GM19351 (cell line): ENCODE data around the gene UCN2.
"Not testable (repeated sequence)": the region's sequence is repeated elsewhere in the genome, so short reads cannot be mapped to it uniquely, and the experiment has no call there.

Experiments
- ATAC-seq: cut with Tn5 transposase; IDR thresholded peaks from one replicate; pipeline ENCODE4 v1.9.1; 2021; ENCODE audit warnings: mild to moderate bottlenecking, moderate library complexity; ENCODE audit not compliant: unreplicated experiment

The UCN2 gene

DNA sequence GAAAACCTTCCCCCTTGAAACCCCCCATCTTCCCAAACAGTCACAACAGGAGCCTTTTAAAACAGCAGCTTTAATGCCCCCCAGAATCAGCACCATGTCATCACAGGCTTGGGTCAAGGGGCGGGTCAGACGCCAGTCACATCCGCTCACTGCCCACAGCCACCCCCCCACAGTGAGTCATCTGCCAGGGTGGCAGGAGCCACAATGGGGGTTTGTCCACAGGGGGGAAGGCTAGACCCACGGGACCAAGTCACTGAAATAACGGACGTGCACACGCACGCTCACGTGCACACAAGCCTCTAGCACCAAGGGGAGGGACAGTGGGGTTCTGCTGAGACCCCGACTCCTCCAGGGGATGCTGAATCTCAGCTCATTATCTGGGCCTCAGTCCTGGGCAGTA is 441 bp upstream of the UCN2 start:
- no peak for ATAC-seq

DNA sequence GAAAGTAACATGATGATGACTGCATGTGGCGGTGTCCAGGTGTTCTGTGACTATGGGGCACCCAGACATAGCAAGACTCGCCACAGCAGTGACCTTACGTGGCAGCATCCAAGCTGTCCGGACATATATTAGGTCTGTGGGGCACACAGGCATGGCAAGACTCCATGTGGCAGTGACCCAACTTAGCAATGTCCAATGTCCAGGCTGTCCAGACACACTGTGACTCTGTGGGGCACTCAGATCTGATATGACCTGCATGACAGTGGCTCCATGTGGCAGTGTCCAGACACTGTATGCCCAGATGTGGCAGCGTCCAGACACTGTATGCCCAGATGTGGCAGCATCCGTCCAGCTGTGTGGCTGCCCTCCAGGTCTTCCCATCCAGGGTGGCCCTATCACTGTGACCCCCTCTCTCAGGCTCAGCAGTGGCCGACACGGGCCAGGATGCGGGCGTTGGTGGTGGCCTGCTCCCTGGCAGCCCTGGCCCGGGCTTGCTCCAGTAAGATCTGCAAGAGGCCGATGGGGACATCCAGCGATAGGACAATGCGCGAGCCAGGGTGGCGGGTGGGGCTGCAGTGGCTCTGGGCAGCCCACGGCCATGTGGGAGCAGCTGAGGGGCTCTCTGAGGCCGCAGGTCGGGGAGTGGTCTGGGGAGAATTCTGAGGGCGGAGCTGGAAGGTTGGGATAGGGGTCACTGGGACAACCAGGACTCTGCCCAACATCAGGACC is 1.1 kb downstream of the UCN2 start:
- ATAC-seq: no peak

DNA sequence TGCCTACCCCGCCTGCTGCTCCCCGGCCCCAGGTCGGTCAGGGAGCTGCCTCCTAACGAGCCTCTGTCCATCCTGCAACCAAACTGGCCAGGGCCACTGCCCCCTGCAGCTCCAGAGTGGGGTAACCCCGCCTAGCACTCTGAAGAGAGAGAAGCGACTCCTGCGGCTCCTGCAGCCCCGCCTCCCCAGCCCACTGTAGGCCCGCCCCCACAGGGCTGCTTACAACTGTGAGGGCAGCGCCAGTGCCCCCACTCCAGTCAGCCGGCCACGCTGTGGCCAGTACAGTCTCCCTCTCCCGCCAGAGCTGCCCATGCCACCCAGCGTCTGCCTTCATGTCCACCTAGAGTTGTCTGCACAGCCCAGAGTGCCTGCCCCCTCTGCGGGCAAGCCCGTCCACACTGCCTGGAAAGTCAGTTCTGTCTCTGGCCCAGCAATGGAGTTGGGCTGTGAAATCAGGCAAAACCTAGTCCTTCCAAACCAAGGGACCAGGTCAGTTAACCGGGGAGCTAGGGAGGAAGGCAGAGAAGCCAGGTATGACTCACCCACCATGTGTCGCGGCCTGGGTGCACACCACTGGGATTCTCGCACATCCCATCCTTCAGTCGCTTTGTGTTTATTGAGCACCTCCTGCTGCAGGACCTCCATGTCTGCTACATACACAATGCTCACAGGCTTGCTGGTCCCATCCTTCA is 2.4 kb downstream of the UCN2 start:
- ATAC-seq: no peak

DNA sequence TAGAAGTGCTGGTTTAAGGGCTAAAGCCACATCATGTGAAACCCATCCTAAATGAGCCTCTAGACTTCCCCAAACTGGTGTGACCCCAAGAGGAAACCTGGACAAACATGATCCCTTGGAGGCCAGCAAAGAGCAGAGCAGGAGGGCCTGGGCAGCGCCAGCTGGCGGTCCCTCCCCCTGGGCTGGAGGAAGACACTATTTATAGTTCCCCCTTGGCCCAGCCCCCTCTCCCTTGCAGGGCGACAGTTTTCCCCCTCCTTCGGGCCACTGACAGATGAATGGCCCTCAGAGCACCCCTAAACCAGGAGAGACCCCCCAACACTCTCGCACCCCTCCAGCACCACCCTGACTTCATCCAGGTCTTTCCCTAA is 2.9 kb downstream of the UCN2 start:
- ATAC-seq: no peak

DNA sequence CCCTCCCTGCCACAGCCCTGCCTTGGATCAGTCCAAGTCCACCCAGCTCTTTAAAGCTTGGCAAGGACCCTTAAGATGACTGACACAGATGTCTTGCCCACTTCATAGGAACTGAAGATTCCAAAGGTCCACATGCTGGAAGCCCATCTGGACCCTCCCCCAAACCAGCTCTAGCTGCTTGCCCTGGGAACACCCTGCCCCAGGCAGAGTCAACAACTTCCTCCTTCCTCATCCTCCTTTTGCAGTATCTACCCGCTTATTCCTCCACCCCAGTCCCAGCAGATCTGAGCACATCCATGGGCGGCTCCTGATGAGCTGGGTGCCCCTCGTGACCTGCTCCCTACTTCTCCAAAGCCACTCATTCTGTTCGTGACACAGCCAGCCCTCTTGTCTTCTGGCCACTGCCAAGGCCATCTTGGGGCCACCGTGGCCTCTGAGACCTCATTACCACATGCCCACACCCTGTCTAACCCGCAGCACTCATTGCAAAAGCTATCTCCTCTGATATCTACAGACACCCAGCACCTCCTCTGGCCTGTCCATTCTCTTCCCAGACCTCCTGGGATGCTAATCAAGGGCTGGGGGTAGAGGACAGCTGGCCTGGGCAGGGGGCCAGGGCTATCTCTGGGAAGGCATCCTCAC is 5.0 kb downstream of the UCN2 start:
- ATAC-seq: no peak

DNA sequence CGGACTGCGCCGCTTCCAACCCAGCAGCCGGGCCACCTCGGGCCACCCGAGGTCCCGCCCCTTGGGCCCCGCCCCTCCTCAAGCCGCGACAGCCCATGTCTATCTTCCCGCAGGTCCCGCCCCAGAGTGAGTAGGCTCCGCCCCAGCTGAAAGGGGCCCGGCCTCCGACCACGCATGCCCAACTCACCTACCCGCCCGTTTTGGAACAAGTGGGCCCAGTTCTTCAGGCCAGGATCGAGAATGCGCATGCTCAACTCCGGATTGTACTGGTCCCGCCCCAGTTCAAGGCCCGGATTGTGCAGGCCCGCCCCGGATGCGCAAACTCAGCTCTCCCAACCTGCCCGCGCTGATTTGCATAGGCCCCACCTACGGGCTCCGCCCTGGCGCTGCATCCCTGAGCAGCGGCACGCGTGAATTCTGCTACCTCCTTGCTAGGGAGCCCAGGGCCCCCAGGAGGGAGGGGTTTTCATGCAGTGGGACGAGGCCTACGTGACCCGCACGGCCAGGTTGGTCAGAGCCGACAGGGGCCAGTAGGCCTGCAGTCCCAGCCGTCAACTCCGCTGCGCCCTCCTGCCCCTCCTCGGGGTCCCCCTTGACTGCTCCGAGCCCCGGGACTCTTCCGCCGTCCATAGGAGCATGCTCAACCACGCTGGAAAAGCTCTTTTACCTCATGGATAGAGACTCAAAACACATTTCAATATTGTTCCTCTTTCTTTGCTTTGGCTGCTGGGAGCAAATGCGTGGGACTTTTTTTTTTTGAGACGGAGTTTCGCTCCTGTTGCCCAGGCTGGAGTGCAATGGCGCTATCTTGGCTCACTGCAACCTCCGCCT is 6.6 kb downstream of the UCN2 start, which contains the start of gene PFKFB4:
PFKFB4 (minus strand) TSS at position 8 of the 831 bp plus-strand sequence. CDS start 26 bp downstream, outside the sequence.
- peak; percentile 87 for ATAC-seq

DNA sequence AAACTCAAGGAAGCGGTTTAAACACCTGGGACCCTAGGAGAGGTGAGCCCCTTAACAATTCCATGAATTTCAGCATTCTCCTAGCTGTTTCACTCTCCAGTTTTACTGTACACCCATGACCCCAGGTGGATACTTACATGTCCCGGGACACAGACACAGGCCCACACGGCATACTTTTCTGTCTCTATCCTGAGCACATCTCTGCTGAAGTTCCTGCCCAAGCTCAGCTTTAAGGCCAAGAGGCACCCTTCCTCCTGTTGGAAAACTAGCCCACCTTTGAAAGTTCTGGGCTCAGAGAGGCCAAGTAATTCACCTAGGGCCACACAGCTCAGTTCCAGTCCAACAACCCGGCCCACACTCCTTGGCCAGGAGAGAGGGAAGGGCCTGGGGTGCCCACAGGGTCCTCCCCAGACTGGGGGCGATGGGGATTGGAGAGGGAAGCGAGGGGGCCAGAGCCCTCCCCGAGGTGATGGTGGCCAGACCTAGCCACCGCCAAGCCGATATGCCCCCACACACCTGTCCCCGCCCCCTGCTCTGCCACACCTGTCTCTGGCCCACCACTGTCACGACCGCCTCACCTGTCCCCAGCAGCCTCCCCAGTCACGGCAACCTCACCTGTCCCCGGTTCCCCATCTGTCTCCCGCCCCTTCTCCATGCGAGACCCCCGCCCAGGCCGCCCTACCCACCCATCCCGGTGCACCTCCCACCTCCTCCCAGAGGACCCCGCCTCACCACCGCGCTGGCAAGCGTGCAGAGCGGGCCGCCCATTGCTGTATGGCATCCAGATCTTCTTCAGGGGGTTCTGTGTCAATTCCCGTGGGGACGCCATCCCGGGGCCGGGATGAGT is 7.4 kb downstream of the UCN2 start:
- ATAC-seq: no peak

DNA sequence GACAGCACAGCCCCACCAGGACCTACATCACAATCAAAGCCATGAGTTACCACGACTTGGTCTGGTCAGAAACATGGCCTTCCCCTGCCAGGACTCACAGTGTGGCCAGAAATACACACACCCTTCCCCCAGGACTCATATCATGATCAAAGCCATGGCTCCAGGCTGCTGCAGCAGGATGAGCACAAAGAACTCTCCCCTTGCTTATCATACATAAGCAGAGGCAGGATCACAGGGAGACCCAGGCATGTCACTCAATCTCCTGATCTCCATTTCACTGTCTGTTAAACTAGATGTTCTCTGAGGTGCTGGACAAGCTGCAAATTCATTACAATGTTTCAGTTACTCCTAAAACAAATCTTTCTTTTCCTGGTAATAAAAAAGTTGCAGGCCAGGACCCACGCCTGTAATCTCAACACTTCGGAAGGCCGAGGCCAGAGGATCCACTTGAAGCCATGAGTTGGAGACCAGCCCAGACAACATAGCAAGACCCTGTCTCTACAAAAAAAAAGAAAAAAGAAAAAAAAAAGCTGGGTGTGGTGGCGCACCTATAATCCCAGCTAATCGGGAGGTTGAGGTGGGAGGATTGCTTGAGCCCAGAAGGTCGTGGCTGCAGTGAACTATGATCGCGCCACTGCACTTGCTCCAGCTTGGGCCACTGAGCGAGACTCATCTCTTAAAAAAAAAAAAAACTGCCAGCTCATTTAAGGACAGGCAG is 8.2 kb downstream of the UCN2 start:
- ATAC-seq: no peak

DNA sequence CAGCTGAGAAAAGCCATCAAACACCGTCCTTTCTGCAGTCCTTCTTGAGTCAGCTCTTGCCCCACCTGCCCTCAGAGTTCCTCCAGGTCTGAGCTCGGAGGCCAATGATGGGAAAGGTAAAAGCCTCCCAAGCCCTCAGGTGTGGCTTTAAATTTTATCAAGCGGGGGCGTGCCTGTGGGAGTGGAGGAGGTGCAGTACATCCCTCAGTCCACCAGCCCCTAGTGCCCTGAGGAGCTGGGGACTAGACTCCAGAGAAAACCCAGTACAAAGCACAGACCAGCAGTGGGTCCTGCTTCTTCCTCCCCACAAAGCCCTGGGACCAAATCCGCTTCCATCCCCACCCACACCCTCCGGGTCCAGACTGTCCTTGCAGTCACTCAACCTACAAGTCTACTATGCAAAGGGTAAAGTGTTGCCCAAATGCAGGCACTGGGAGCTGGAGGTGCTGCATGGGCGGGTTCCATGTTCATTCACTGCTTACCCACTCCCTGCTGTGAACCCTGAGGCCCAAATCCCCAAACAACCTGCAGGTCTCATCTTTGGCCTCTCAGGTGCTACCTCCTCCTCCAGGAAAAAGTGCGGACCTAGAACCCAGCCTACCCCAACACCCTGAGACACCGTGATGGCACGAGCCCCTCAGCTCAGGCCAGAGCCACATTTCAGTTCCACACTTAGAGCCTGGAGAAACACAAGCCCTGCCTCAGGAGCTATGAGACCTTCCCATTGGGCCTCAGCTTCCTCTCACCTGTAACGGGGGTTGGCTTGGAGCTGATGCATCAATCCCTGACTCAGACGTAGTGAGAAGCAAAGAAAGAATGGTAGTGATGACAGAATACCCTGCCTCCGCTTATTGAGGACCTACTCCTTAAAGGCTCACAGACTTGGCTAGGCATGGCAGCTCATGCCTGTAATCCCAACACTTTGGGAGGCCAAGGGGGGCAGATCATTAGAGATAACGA is 9.4 kb downstream of the UCN2 start:
- ATAC-seq: no peak

DNA sequence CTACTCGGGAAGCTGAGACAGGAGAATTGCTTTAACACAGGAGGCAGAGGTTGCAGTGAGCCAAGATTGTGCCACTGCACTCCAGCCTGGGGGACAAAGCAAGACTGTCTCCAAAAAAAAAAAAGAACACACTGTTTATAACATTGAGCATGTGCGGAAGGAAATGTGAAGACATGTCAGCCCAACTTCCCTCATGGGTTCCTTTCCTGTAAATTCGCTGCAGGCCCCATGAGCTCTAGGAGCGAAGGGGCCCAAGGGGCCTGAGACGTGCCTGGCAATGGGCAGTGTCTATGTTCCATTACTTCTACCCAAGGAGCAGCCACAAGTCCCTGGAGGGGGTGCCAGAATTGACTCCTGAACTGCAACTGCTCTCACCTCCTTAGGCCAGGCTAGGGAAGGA is 10.2 kb downstream of the UCN2 start:
- ATAC-seq: no peak

DNA sequence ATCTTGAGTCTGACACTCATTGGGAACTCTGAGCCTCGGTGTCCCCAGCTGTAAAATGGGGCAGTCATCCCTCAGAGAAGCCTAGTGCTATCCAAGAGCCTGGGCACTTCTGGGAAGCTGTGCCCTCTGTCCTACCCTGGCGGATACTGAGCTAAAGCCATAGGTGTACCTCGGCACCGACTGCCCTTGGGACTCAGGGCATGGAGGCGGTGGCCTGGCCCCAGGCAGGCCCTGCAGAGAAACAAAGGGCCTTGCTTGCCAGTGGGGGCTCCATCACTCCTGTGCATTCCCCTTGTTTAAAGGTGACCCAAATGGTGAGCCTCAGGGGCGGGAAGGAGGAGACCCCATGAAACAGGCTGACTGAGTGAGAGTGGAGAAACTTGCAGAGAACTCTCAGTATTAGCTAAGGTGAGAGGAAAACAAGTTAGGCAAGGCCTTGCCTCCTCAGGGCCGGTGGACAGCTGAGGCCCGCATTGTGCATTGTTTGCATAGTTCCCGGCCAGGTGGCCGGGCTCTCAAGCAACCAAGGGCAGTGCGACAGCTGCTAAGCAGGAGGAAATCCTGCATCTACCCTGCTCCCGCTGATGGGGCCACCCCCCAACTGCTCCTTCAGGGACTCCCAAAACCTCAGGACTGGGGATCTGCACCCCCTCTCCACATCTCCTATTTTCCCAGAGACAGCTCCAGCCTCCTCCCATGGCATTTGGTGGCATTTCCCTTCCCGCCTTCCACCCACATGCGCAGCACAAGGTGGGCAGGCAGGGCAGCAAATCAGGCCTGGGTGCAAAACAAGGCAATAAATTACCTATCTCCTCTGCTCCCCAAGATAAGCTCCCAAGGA is 11.2 kb downstream of the UCN2 start:
- no peak for ATAC-seq

DNA sequence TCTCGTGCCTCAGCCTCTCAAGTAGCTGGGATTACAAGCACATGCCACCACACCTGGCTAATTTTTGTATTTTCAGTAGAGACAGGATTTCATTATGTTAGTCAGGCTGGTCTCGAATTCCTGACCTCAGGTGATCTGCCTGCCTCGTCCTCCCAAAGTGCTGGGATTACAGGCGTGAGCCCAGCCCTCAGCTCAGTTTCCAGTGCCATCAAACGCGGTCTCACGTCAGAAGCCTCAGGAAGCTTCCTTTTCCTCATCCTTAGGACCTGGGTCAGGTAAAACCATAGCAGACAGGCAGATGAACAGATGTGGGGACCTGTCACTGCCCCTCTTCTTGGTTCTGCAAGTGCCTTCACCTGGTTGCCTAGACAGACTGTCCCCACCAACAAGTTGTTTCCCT is 11.9 kb downstream of the UCN2 start:
- ATAC-seq: not testable (repeated sequence)

DNA sequence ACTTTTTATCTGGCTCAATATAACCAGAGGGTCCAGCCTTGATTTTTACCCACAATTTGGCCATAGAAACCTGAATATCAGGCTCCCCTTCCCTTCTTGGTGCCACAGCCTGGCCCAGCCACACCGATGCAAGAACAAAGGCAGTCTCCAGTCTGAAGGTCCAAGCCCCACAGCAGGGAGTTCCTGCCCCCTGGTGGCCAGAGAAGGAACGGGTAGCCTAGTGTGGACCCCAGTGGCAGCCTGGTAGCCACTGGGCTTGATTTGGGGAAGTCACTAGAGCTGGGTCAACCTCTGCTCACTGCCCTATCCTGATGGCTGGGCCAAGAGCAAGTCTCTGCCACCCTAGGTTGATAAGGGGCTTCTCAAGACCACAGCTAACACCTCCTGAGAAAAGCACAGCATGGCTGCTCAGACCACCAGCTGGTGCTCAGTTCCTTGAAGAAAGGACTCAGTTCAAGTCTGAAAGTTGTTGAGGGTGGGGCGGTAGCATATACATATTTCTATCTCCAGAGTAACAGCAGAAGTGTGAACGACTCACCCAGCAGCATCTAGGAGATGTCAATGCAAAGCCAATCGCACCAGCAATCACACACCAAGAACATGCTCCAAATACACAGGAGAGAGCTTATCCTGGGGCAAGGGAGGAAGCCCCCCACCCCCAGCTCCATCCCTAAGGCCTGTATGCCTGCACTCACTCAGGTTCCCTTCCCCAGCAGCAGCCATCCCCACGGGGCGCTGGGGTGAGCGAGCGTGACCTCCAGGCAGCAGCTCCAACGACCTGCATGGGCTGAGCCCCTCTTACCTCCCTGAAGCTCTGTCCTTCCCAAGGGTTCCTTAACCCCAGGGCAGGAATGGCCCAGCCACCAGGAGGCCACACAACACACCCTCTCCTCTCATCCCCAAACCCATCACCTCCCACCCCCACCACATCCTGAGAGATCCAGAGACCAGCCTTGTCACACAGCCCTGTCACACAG is 14.6 kb downstream of the UCN2 start:
- no peak for ATAC-seq

DNA sequence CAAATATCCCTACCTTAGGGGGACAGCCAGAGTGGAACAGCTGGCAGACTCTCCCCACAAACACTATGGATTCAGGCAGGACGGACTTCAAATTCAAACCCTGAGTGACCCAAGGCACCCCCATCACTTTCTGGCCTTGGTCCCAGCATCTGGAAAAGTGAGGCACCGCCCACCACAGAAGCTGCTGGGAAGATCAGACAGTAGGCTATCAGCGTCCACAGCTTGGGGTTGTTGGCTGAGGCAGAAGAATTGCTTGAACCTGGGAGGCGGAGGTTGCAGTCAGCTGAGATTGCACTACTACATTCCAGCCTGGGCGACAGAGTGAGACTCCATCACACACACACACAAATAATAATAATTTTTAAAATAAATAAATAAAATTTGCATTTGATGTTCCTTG is 15.5 kb downstream of the UCN2 start:
- no peak for ATAC-seq

DNA sequence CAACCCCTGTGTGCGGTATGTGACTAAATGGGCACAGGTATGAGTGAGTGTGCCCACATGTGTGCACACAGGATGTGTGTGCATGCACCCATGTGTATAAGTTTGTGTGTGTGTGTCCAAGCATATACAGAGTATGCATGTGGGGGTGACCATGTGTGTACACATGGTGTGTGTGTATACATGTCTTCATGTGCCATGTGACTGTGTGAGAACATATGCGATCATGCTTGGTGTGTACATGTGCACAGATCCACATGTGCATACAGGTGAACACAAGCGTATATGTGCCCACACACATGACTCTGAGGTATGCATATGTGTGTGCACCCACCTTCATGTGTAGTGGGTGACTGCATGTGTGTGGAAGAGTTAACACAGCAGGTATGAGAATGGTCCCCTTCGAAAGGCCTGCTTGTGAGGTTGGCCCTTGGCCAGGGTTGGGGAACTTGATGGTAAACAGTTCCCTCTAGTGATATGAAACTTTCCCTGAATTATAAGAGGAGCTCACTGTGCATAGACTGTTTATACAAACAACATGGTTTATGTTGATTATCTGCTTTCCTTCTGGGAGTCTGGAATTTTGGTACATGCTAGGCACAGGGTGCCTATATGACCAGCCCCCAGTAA is 17.3 kb downstream of the UCN2 start:
- ATAC-seq: no peak

DNA sequence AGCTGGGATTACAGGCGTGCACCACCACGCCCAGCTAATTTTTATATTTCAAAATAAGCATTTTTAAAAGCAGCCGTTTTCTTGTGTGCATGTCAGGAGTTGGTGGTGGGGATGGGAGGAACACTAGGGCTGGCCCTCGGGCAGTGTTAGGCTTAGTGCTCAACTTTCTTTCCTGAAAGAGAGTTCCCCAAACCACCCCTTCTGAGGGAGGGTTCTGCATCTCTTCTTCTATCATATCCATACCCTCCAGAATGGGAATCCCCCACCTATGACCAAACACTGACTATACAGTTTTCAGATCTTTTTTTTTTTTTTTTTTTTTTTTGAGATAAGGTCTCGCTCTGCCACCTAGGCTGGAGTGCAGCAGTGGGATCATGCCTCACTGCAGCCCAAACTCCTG is 19.4 kb downstream of the UCN2 start:
- ATAC-seq: no peak
